ENCODE results near the gene SUSD5. TPM values are rescaled to one million over a fixed set of nuclear protein-coding genes. Genes with fewer than 3 reads are reported as not detected.

The SUSD5 gene
- total RNA-seq, 4 donors from 2014 or later, result 0.42 to 2.3 (median 1.3) TPM

DNA sequence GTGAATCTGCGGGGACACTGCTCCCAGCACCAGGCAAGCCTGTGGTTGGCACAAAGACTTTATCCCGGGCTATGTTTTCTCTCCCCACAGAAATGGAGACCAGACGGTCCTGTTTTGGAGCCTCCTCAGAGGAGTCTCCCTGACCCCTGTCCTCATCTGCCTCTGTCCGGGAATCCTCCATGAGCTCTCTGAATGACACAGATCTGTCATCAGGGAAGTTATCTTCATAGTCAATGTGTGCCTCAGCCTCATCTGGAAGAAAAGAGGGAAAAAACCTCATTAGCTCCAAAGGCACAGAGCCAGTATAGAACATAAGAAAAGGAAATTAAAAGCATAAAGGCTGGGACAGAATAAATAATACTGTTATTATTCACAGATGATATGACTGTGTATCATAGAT is 64.8 kb downstream of the SUSD5 start:
- H3K36me3 ChIP-seq, result no peaks in the 10 kb centered on the region
- H3K4me3 ChIP-seq, result no peak overlapping the region

GRCh38 chr3:33152363-33153360 is 65.9 kb downstream of the SUSD5 start:
- WGBS, result 95% methylated on average over 15 of the region's 19 CpGs
- Histone ChIP-seq H3K36me3 (no peaks in the 10 kb centered on the region), H3K4me1 (peaks cover 0 to 11% (median 4%) of the 10 kb centered on the region in 4 donors), H3K27ac (replicated peaks in 1 of 4) (no peak overlapping the region), H3K9me3 (no peaks in the 10 kb centered on the region), H3K4me3 (no peak overlapping the region), H3K27me3 (no peaks in the 10 kb centered on the region)
- TF ChIP-seq POLR2AphosphoS5 (IDR thresholded peaks at IDR 0.05) (no peak), EP300 (IDR thresholded peaks at IDR 0.05) (no peak), CTCF (IDR thresholded peaks at IDR 0.05) (no peak), POLR2A (IDR thresholded peaks at IDR 0.05; ENCODE audit: low read depth) (no peak)
- intact Hi-C loops (cut with DNase I), result no loop called here
- no peak for DNase-seq (ENCODE audit: extremely low spot score)

More for the DNA sequence above, 64.8 kb downstream of the SUSD5 start:
- intact Hi-C loops (cut with DNase I), result no loop called here
- no peaks in the 10 kb centered on the region for H3K27me3 ChIP-seq
- H3K27ac ChIP-seq (replicated peaks in 1 of 4), result no peak overlapping the region
- H3K4me1 ChIP-seq, result peaks cover 0 to 7% (median 3%) of the 10 kb centered on the region in 4 donors
- no peaks in the 10 kb centered on the region for H3K9me3 ChIP-seq
- TF ChIP-seq POLR2A (IDR thresholded peaks at IDR 0.05; ENCODE audit: low read depth), result no peak
- no peak for TF ChIP-seq POLR2AphosphoS5 (IDR thresholded peaks at IDR 0.05)
- TF ChIP-seq CTCF (IDR thresholded peaks at IDR 0.05), result no peak
- TF ChIP-seq EP300 (IDR thresholded peaks at IDR 0.05), result no peak
- WGBS, result 98% methylated on average over 4 of the region's 4 CpGs
- DNase-seq (ENCODE audit: extremely low spot score), result no peak

DNA sequence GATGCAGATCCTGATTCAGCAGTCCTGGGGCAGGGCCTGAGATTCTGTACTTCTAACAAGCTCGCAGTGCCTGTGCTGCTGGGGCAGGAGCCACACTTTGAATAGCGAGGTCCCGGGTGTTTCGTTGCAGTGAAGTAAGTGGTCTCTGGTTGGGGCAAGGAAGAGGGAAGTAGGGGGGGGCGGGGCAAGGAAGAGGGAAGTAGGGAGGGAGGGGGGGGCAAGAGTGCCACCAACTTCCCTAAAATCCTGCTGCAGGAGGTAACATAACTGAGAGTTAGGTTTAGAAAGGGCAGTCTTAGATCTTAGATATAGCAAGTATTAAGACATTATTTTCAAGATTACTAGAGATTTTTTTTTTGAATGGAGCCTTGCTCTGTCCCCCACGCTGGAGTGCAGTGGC is 69.3 kb downstream of the SUSD5 start:
- Histone ChIP-seq H3K4me3 (no peak overlapping the region), H3K9me3 (no peaks in the 10 kb centered on the region), H3K27me3 (no peaks in the 10 kb centered on the region), H3K27ac (replicated peaks in 1 of 4) (no peak overlapping the region), H3K4me1 (peaks cover 4 to 21% (median 14%) of the 10 kb centered on the region in 4 donors), H3K36me3 (peaks cover 0 to 17% (median 11%) of the 10 kb centered on the region in 4 donors)
- DNase-seq (ENCODE audit: extremely low spot score), result peak; percentile 39
- WGBS, result 96% methylated on average over 3 of the region's 6 CpGs
- TF ChIP-seq POLR2A (IDR thresholded peaks at IDR 0.05; ENCODE audit: low read depth), result no peak
- no peak for TF ChIP-seq EP300 (IDR thresholded peaks at IDR 0.05)
- no peak for TF ChIP-seq CTCF (IDR thresholded peaks at IDR 0.05)
- no peak for TF ChIP-seq POLR2AphosphoS5 (IDR thresholded peaks at IDR 0.05)
- intact Hi-C loops (cut with DNase I), result no loop called here

GRCh38 chr3:33146791-33147445 is 71.7 kb downstream of the SUSD5 start:
- Histone ChIP-seq H3K27me3 (no peaks in the 10 kb centered on the region), H3K4me3 (no peak overlapping the region), H3K27ac (replicated peaks in 1 of 4) (peak overlapping the region in 1 of 4 donors; percentile 4), H3K9me3 (no peaks in the 10 kb centered on the region), H3K36me3 (peaks cover 19 to 42% (median 30%) of the 10 kb centered on the region in 4 donors), H3K4me1 (peaks cover 4 to 21% (median 14%) of the 10 kb centered on the region in 4 donors)
- 62% methylated on average over 8 of the region's 8 CpGs for WGBS
- peak; percentile 89 for DNase-seq (ENCODE audit: extremely low spot score)
- TF ChIP-seq POLR2A (IDR thresholded peaks at IDR 0.05; ENCODE audit: low read depth) (no peak), EP300 (IDR thresholded peaks at IDR 0.05) (no peak), CTCF (IDR thresholded peaks at IDR 0.05) (no peak), POLR2AphosphoS5 (IDR thresholded peaks at IDR 0.05) (no peak)
- intact Hi-C loops (cut with DNase I), result no loop called here
